ENCODE data around the gene SORCS2. TPM values are rescaled to one million over a fixed set of nuclear protein-coding genes. Genes with fewer than 3 reads are reported as not detected.

Gene SORCS2
- polyA plus RNA-seq, 4 donors: 6.7 to 9.8 (median 8.7) TPM

GRCh38 chr4:7332216-7333023 is 140.1 kb downstream of the SORCS2 start:
- DNase-seq (ENCODE audit: low read depth in 4 of 4, low spot score in 3 of 4): no peak

GRCh38 chr4:7333024-7333780 is 140.9 kb downstream of the SORCS2 start:
- DNase-seq (ENCODE audit: low read depth in 4 of 4, low spot score in 3 of 4): no peak

- no peak for DNase-seq (ENCODE audit: low read depth in 4 of 4, low spot score in 3 of 4)
Measured at GRCh38 chr4:7333801-7334421, 141.6 kb downstream of the SORCS2 start.

- no peak for DNase-seq (ENCODE audit: low read depth in 4 of 4, low spot score in 3 of 4)
Measured at GRCh38 chr4:7334521-7335275, 142.4 kb downstream of the SORCS2 start.

- no peak for DNase-seq (ENCODE audit: low read depth in 4 of 4, low spot score in 3 of 4)
Measured at GRCh38 chr4:7335344-7336066, 143.2 kb downstream of the SORCS2 start.

- no peak for DNase-seq (ENCODE audit: low read depth in 4 of 4, low spot score in 3 of 4)
Measured at GRCh38 chr4:7336067-7336569, 143.8 kb downstream of the SORCS2 start.

- DNase-seq (ENCODE audit: low read depth in 4 of 4, low spot score in 3 of 4): no peak
Measured at GRCh38 chr4:7336732-7337131, 144.4 kb downstream of the SORCS2 start.

- DNase-seq (ENCODE audit: low read depth in 4 of 4, low spot score in 3 of 4): no peak
Measured at GRCh38 chr4:7337196-7338058, 145.1 kb downstream of the SORCS2 start.

- no peak for DNase-seq (ENCODE audit: low read depth in 4 of 4, low spot score in 3 of 4)
Measured at GRCh38 chr4:7338059-7338452, 145.7 kb downstream of the SORCS2 start.

GRCh38 chr4:7338876-7339623 is 146.7 kb downstream of the SORCS2 start:
- DNase-seq (ENCODE audit: low read depth in 4 of 4, low spot score in 3 of 4): no peak

- no peak for DNase-seq (ENCODE audit: low read depth in 4 of 4, low spot score in 3 of 4)
Measured at GRCh38 chr4:7339751-7340552, 147.6 kb downstream of the SORCS2 start.

GRCh38 chr4:7340553-7341433 is 148.5 kb downstream of the SORCS2 start:
- DNase-seq (ENCODE audit: low read depth in 4 of 4, low spot score in 3 of 4): no peak

GRCh38 chr4:7341491-7342222 is 149.3 kb downstream of the SORCS2 start:
- DNase-seq (ENCODE audit: low read depth in 4 of 4, low spot score in 3 of 4): no peak

GRCh38 chr4:7342223-7343080 is 150.1 kb downstream of the SORCS2 start:
- DNase-seq (ENCODE audit: low read depth in 4 of 4, low spot score in 3 of 4): peak in 1 of 4 donors; percentile 34
